ENCODE measurements around the gene CEMP1. TPM values are rescaled to one million over a fixed set of nuclear protein-coding genes. Genes with fewer than 3 reads are reported as not detected.
A peak's percentile ranks its signal among the peaks of the same experiment; 100 is the strongest.

CEMP1 gene
- total RNA-seq, 4 donors from 2014 or later: 0.40 TPM; not detected in 3

- TF ChIP-seq POLR2A (IDR thresholded peaks at IDR 0.05): no peak
- TF ChIP-seq CTCF (IDR thresholded peaks at IDR 0.05): no peak
- no peak for TF ChIP-seq EP300 (IDR thresholded peaks at IDR 0.05)
- TF ChIP-seq POLR2AphosphoS5 (IDR thresholded peaks at IDR 0.05): no peak
- ATAC-seq: no peak
Measured at GRCh38 chr16:2526135-2526534, 5.1 kb downstream of the CEMP1 start.

DNA sequence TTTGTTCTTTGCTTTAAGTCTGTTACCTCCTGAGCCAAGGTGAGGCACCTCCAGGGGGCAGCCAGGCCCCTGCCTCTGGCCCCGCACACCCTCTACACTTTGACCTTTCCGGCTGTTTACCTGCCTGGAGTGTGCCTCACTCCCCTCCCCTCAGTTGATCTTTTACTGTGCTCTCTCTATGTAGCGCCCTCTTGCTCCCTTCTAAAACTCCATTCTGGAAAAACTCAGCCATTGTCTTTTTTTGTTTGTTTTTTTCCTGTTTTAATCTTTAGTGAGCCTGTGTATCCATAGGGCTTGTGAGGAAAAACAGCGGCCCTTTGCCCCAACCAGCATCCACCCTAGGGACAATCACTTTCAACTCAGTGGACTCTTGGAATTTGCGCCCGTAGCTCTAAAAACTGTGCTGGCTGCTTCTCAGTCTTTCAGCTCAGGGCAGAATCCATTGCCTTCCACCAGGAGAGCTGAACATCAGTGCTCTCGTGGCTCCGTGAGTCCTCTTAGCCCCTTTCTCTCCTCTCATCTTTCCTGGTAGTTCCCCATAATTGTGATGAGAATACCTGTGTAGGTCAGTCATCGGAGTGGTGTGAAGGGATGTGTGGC is 6.8 kb downstream of the CEMP1 start:
- 85 to 100% methylated on average over 1 to 6 of the region's 9 CpGs for WGBS, 2 donors (ENCODE audit: low coverage in 1 of 2)
- no peak for ATAC-seq
- Histone ChIP-seq H3K4me3 (no peak overlapping the region), H3K27me3 (no peaks in the 10 kb centered on the region), H3K36me3 (peaks cover 0 to 79% of the 10 kb centered on the region in 2 donors), H3K27ac (no peak overlapping the region), H3K9me3 (no peaks in the 10 kb centered on the region), H3K4me1 (peaks cover 0 to 29% (median 12%) of the 10 kb centered on the region in 3 donors)
- TF ChIP-seq POLR2A (IDR thresholded peaks at IDR 0.05) (no peak), POLR2AphosphoS5 (IDR thresholded peaks at IDR 0.05) (no peak), CTCF (IDR thresholded peaks at IDR 0.05) (no peak), EP300 (IDR thresholded peaks at IDR 0.05) (no peak)

More at GRCh38 chr16:2526135-2526534, 5.1 kb downstream of the CEMP1 start:
- WGBS, 2 donors (ENCODE audit: low coverage in 1 of 2): 51 to 74% methylated on average over 2 to 6 of the region's 8 CpGs
- Histone ChIP-seq H3K36me3 (peaks cover 0 to 85% of the 10 kb centered on the region in 2 donors), H3K9me3 (no peaks in the 10 kb centered on the region), H3K4me3 (no peak overlapping the region), H3K27ac (no peak overlapping the region), H3K4me1 (peaks cover 0 to 22% (median 5%) of the 10 kb centered on the region in 3 donors), H3K27me3 (no peaks in the 10 kb centered on the region)

DNA sequence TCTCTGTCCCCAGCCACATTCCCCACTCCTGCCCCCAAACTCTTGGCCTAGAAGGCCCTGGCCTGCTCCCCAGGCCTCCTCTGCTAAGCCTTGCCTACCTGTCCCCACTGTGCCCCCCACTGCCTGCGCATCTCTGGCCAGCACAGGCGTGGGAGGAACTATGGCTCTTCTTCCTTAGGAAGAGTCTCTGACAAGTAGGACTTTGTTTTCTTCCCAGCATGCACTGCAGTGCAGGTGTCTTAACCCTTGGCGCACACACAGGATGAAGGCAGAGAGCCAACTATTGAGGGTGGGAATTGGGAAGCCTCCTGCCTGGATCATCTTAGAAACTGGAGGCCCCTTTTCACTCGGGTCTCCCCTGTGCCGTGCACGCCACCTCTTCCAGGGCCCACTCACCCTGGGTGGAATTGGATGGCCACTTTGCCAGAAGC is 7.4 kb downstream of the CEMP1 start:
- Histone ChIP-seq H3K9me3 (no peaks in the 10 kb centered on the region), H3K4me1 (peaks cover 0 to 35% (median 18%) of the 10 kb centered on the region in 3 donors), H3K36me3 (peaks cover 0 to 78% of the 10 kb centered on the region in 2 donors), H3K4me3 (no peak overlapping the region), H3K27ac (no peak overlapping the region), H3K27me3 (no peaks in the 10 kb centered on the region)
- 92% methylated on average over 5 of the region's 6 CpGs; no CpG with 5 or more reads in 1 of the 2 donors for WGBS, 2 donors (ENCODE audit: low coverage in 1 of 2)
- no peak for ATAC-seq
- TF ChIP-seq EP300 (IDR thresholded peaks at IDR 0.05) (no peak), CTCF (IDR thresholded peaks at IDR 0.05) (no peak), POLR2AphosphoS5 (IDR thresholded peaks at IDR 0.05) (no peak), POLR2A (IDR thresholded peaks at IDR 0.05) (no peak)

GRCh38 chr16:2520784-2521531 is 10.2 kb downstream of the CEMP1 start:
- WGBS, 2 donors (ENCODE audit: low coverage in 1 of 2): 0 to 46% methylated on average over 1 to 4 of the region's 41 CpGs
- ATAC-seq: no peak
- peaks cover 0 to 64% (median 44%) of the 10 kb centered on the region in 3 donors for H3K4me1 ChIP-seq
- H3K27ac ChIP-seq: peak overlapping the region; percentile 3 to 98 (median 96)
- no peaks in the 10 kb centered on the region for H3K9me3 ChIP-seq
- TF ChIP-seq CTCF (IDR thresholded peaks at IDR 0.05): peak in 1 of 4 experiments; percentile 3
- no peak for TF ChIP-seq POLR2A (IDR thresholded peaks at IDR 0.05)
- peaks cover 0 to 50% of the 10 kb centered on the region in 2 donors for H3K36me3 ChIP-seq
- no peaks in the 10 kb centered on the region for H3K27me3 ChIP-seq
- H3K4me3 ChIP-seq: peak overlapping the region; percentile 39 to 78

Data from gastroesophageal sphincter (tissue), 4 donors.